Measurements from ENCODE around the gene EEIG1. TPM values are rescaled to one million over a fixed set of nuclear protein-coding genes. Genes with fewer than 3 reads are reported as not detected.

EEIG1 gene
- total RNA-seq, 4 donors from 2014 or later = 7.0 to 22.0 (median 16.3) TPM

GRCh38 chr9:127968042-127968441 lies 12.7 kb downstream of the EEIG1 start:
- no peaks in the 10 kb centered on the region for H3K9me3 ChIP-seq
- peak overlapping the region; percentile 73 to 92 (median 90) for H3K27ac ChIP-seq
- no peaks in the 10 kb centered on the region for H3K36me3 ChIP-seq
- ATAC-seq = no peak
- no peak for TF ChIP-seq EP300 (IDR thresholded peaks at IDR 0.05)
- TF ChIP-seq POLR2AphosphoS5 (IDR thresholded peaks at IDR 0.05) = no peak
- TF ChIP-seq POLR2A (IDR thresholded peaks at IDR 0.05) = no peak
- TF ChIP-seq, protein P1, sequence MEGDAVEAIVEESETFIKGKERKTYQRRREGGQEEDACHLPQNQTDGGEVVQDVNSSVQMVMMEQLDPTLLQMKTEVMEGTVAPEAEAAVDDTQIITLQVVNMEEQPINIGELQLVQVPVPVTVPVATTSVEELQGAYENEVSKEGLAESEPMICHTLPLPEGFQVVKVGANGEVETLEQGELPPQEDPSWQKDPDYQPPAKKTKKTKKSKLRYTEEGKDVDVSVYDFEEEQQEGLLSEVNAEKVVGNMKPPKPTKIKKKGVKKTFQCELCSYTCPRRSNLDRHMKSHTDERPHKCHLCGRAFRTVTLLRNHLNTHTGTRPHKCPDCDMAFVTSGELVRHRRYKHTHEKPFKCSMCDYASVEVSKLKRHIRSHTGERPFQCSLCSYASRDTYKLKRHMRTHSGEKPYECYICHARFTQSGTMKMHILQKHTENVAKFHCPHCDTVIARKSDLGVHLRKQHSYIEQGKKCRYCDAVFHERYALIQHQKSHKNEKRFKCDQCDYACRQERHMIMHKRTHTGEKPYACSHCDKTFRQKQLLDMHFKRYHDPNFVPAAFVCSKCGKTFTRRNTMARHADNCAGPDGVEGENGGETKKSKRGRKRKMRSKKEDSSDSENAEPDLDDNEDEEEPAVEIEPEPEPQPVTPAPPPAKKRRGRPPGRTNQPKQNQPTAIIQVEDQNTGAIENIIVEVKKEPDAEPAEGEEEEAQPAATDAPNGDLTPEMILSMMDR (IDR thresholded peaks at IDR 0.05) = no peak
- H3K4me1 ChIP-seq = peaks cover 26 to 100% (median 82%) of the 10 kb centered on the region in 3 donors
- 66% methylated on average over 2 of the region's 3 CpGs; no CpG with 5 or more reads in 1 of the 2 donors for WGBS, 2 donors (ENCODE audit: low coverage in 1 of 2)
- no peak overlapping the region for H3K4me3 ChIP-seq
- no peaks in the 10 kb centered on the region for H3K27me3 ChIP-seq

- H3K4me3 ChIP-seq = no peak overlapping the region
- WGBS, 2 donors (ENCODE audit: low coverage in 1 of 2) = 0 to 40% methylated on average over 1 of the region's 9 CpGs
- H3K36me3 ChIP-seq = no peaks in the 10 kb centered on the region
- H3K4me1 ChIP-seq = peaks cover 25 to 100% (median 82%) of the 10 kb centered on the region in 3 donors
- H3K27ac ChIP-seq = peak overlapping the region; percentile 73 to 92 (median 90)
- no peaks in the 10 kb centered on the region for H3K9me3 ChIP-seq
- no peak for TF ChIP-seq POLR2A (IDR thresholded peaks at IDR 0.05)
- TF ChIP-seq, protein P1 (IDR thresholded peaks at IDR 0.05) = no peak
- no peak for TF ChIP-seq POLR2AphosphoS5 (IDR thresholded peaks at IDR 0.05)
- TF ChIP-seq EP300 (IDR thresholded peaks at IDR 0.05) = no peak
- no peaks in the 10 kb centered on the region for H3K27me3 ChIP-seq
- ATAC-seq = no peak
Measured at GRCh38 chr9:127967151-127967809, 13.5 kb downstream of the EEIG1 start.

DNA sequence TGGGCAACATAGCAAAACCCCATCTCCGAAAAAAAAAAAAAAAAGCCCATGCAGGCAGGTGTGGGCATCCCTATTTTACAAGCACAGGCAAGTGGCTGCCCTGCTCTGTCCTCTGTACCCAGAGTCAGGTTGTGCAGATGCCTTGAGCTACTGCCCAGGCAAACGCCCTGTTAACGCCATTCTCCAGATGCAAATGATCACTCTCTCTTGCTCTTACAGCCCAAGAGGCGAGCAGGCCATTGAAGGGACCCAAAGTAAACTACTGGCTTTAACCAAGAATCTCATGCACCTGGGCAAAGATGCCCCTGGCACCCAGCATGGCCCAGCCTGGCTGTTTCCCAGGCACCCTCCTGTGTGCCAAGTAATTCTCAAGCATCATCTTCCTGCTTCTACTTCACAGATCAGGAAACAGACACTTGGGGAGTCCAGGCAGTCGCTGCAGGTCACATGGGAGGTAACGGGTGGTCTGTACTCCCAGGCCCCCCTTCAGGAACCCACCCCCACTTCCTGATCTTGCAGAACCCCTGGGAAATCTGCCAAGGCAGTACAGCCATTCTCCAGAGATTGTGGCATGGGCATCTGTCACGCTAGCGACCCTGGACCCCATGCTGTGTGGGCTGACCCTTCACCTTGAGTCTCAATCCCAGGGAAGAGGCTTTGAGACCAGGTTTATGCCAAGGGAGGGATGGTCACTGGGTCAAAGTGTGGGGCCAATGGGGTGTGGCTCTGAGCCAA lies 14.2 kb downstream of the EEIG1 start:
- TF ChIP-seq POLR2A (IDR thresholded peaks at IDR 0.05) = no peak
- TF ChIP-seq EP300 (IDR thresholded peaks at IDR 0.05) = no peak
- TF ChIP-seq POLR2AphosphoS5 (IDR thresholded peaks at IDR 0.05) = no peak
- TF ChIP-seq, protein P1 (IDR thresholded peaks at IDR 0.05) = no peak
- no peak overlapping the region for H3K4me3 ChIP-seq
- ATAC-seq = no peak
- no CpG with 5 or more reads among the region's 8 CpGs for WGBS, 2 donors (ENCODE audit: low coverage in 1 of 2)
- no peaks in the 10 kb centered on the region for H3K27me3 ChIP-seq
- no peaks in the 10 kb centered on the region for H3K9me3 ChIP-seq
- no peaks in the 10 kb centered on the region for H3K36me3 ChIP-seq
- peak overlapping the region; percentile 73 to 92 (median 90) for H3K27ac ChIP-seq
- H3K4me1 ChIP-seq = peaks cover 23 to 100% (median 77%) of the 10 kb centered on the region in 3 donors

DNA sequence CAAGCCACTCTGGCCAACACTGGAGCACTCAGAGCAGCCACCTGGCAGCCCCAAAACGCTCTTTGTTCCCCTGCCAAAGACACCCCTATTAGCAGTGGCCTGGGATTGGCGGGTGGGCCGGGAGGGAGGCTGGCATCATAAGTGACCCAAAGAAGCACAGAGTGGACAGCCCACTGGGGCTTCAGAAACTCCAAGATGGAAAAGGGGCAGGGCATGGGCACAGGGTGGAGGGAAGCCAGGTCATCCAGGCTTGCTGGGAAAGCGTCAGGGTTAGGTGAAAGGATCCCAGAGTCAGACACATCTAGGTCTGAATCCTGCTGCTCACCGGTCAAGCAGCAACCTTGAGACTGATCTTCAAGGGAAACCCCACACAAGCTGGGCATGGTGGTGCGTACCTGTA lies 14.8 kb downstream of the EEIG1 start:
- TF ChIP-seq EP300 (IDR thresholded peaks at IDR 0.05) (no peak), POLR2AphosphoS5 (IDR thresholded peaks at IDR 0.05) (peak; percentile 29)
- WGBS, 2 donors (ENCODE audit: low coverage in 1 of 2) = 30 to 38% methylated on average over 2 of the region's 6 CpGs
- peaks cover 23 to 100% (median 71%) of the 10 kb centered on the region in 3 donors for H3K4me1 ChIP-seq
- no peaks in the 10 kb centered on the region for H3K27me3 ChIP-seq
- peak; percentile 6 for ATAC-seq
- peak overlapping the region in 1 of 2 donors; percentile 21 for H3K4me3 ChIP-seq
- H3K27ac ChIP-seq = peak overlapping the region; percentile 73 to 92 (median 90)
- no peaks in the 10 kb centered on the region for H3K9me3 ChIP-seq
- H3K36me3 ChIP-seq = no peaks in the 10 kb centered on the region

DNA sequence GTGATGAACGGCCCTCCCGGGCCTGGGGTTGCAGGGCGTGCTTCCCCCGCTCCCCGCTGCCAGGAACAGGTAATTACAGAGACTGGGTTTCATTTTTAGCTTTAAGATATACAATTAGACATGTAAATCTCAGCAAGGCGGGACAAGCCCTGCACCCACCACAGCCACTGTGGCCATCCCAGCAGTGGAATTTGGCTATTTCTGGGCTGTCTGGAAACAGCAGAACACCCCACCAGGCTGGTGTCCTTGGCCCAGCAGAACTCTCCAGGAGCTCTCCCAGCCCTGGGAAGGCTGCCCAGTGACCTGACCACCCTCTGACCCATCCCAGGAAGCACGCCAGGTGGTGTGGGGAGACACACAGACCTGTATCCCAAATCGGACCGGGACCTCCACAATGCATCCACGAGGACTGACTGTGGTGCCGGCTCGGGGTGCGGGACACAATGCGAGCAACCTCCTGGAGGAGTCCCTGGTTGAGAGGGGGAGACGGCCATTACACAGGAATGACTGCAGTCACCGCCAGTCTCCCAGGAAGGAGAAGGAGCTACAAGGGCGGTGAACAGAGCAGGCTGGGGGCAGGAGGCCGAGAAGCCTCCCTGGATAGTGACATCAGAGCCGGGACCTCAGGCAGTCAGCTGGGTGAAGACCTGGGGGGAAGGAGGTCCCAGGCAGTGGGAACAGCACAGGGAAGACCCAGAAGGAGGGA lies 17.3 kb downstream of the EEIG1 start:
- no peak for TF ChIP-seq POLR2A (IDR thresholded peaks at IDR 0.05)
- peak; percentile 91 for TF ChIP-seq POLR2AphosphoS5 (IDR thresholded peaks at IDR 0.05)
- TF ChIP-seq, protein P1 (IDR thresholded peaks at IDR 0.05) = peak in 1 of 4 experiments; percentile 1
- no peak for TF ChIP-seq EP300 (IDR thresholded peaks at IDR 0.05)
- Histone ChIP-seq H3K27ac (peak overlapping the region; percentile 73 to 92 (median 90)), H3K4me3 (no peak overlapping the region), H3K27me3 (no peaks in the 10 kb centered on the region), H3K9me3 (no peaks in the 10 kb centered on the region), H3K4me1 (peaks cover 17 to 93% (median 59%) of the 10 kb centered on the region in 3 donors), H3K36me3 (no peaks in the 10 kb centered on the region)
- WGBS, 2 donors (ENCODE audit: low coverage in 1 of 2) = 63 to 73% methylated on average over 3 to 4 of the region's 19 CpGs
- ATAC-seq = no peak
